ENCODE results near the gene DAG1.

DNA sequence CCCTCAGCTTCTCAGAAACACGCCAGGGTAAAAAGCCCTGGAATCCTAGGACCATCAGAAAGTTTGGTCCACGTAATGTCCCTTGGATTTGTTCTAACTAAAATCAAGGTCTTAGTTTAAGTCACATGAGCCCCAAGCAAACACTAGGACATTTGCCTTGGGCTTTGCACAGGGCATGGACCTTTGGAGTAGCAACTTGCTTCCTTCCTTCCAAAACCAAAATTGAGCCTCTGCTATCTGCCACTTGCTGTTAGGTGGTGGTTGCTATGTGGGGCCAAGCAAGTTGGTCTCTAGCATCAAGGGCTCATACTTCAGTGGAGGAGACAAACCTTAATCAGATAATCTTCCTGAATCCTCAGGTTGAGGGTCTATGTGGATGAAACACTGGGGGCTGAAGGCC is 4.0 kb upstream of the DAG1 start:
- TF ChIP-seq, protein P1, sequence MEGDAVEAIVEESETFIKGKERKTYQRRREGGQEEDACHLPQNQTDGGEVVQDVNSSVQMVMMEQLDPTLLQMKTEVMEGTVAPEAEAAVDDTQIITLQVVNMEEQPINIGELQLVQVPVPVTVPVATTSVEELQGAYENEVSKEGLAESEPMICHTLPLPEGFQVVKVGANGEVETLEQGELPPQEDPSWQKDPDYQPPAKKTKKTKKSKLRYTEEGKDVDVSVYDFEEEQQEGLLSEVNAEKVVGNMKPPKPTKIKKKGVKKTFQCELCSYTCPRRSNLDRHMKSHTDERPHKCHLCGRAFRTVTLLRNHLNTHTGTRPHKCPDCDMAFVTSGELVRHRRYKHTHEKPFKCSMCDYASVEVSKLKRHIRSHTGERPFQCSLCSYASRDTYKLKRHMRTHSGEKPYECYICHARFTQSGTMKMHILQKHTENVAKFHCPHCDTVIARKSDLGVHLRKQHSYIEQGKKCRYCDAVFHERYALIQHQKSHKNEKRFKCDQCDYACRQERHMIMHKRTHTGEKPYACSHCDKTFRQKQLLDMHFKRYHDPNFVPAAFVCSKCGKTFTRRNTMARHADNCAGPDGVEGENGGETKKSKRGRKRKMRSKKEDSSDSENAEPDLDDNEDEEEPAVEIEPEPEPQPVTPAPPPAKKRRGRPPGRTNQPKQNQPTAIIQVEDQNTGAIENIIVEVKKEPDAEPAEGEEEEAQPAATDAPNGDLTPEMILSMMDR (conservative IDR thresholded peaks at IDR 0.05): no peak
- no peak for TF ChIP-seq EZH2 (IDR thresholded peaks at IDR 0.05; ENCODE audit: low read depth)
